ENCODE measurements around the gene EDDM13. TPM values are rescaled to one million over a fixed set of nuclear protein-coding genes. Genes with fewer than 3 reads are reported as not detected.
"Not testable (repeated sequence)": the region's sequence is repeated elsewhere in the genome, so short reads cannot be mapped to it uniquely, and the experiment has no call there.

The EDDM13 gene, protein sequence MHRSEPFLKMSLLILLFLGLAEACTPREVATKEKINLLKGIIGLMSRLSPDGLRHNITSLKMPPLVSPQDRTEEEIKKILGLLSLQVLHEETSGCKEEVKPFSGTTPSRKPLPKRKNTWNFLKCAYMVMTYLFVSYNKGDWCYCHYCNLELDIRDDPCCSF
- not detected in 2 replicates for total RNA-seq
- 0.62 and 0.68 TPM in 2 replicates for polyA plus RNA-seq

DNA sequence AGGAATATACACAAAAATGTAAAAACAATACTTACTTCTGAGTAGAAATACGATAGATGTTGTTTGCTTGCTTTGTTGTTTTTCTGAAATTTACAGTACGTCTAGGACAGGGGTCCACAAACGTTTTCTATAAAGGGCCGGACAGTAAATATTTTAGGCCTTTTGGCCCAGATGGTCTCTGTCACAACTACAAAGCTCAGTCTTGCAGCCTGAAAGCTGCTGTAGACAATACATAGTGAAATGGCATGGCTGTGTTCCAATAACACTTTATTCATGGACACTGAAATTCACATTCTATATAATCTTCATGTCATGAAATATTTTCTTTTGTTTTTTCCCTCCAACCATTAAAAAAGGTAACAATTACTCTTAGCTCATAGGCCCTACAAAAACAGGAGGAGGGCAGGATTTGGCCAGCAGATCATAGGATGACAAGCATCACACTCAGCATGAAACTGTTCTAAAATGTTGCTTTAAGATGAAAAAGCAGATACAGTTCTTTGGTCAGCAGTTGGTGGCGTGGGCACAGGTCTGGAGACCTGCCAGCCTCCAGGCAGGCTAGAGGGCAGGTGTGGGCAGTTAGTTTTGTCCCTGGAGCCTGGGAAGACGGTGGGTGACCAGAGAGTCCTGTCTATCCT lies at the start of gene EDDM13:
EDDM13 (plus strand) TSS at position 588 of the 638 bp plus-strand sequence. CDS start 87 bp downstream, outside the sequence.
- Histone ChIP-seq H3K27me3 (no peaks in the 10 kb centered on the region), H3K36me3 (no peaks in the 10 kb centered on the region), H3K9me3 (ENCODE audit: low read depth) (no peaks in the 10 kb centered on the region), H3K4me3 (no peak within 1 kb of the TSS), H3K27ac (no peak within 1 kb of the TSS), H3K4me1 (ENCODE audit: low read depth) (no peaks in the 10 kb centered on the region)
- TF ChIP-seq CTCF (IDR thresholded peaks at IDR 0.05; ENCODE audit: low read depth, low read length), result no peak
- DNase-seq (ENCODE audit: low read depth in 1 of 2, low spot score in 1 of 2), result no peak

DNA sequence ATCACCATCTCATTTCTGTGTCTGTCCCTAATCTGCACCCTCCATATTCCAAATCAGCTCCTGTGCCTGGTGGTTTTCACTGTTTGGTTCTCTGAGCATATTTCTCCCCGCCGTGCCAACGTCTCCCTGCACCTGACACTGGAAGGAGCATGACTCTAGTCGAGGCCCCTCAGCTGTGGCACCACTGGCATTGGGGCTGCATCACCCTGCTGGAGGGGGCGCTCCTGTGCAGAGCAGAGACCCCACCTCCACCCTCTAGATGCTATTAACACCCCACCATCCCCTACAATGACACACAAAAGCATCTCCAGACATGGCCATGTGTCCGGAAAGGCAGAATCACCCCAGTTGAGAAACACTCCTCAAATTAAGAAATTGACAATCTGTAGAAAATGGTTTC lies 49.6 kb upstream of the EDDM13 start:
- TF ChIP-seq CTCF (IDR thresholded peaks at IDR 0.05; ENCODE audit: low read depth, low read length), result no peak
- H3K27me3 ChIP-seq, result no peaks in the 10 kb centered on the region
- no peaks in the 10 kb centered on the region for H3K4me1 ChIP-seq (ENCODE audit: low read depth)
- no peaks in the 10 kb centered on the region for H3K9me3 ChIP-seq (ENCODE audit: low read depth)
- no peaks in the 10 kb centered on the region for H3K36me3 ChIP-seq
- no peak overlapping the region for H3K27ac ChIP-seq
- DNase-seq (ENCODE audit: low read depth in 1 of 2, low spot score in 1 of 2), result no peak
- H3K4me3 ChIP-seq, result no peak overlapping the region

- no peak for DNase-seq (ENCODE audit: low read depth in 1 of 2, low spot score in 1 of 2)
- H3K27me3 ChIP-seq, result no peaks in the 10 kb centered on the region
- no peaks in the 10 kb centered on the region for H3K4me1 ChIP-seq (ENCODE audit: low read depth)
- TF ChIP-seq CTCF (IDR thresholded peaks at IDR 0.05; ENCODE audit: low read depth, low read length), result no peak
- no peak overlapping the region for H3K27ac ChIP-seq
- H3K36me3 ChIP-seq, result no peaks in the 10 kb centered on the region
- no peaks in the 10 kb centered on the region for H3K9me3 ChIP-seq (ENCODE audit: low read depth)
- H3K4me3 ChIP-seq, result no peak overlapping the region
Observed at GRCh38 chr19:56223481-56223880, 49.1 kb upstream of the EDDM13 start.

DNA sequence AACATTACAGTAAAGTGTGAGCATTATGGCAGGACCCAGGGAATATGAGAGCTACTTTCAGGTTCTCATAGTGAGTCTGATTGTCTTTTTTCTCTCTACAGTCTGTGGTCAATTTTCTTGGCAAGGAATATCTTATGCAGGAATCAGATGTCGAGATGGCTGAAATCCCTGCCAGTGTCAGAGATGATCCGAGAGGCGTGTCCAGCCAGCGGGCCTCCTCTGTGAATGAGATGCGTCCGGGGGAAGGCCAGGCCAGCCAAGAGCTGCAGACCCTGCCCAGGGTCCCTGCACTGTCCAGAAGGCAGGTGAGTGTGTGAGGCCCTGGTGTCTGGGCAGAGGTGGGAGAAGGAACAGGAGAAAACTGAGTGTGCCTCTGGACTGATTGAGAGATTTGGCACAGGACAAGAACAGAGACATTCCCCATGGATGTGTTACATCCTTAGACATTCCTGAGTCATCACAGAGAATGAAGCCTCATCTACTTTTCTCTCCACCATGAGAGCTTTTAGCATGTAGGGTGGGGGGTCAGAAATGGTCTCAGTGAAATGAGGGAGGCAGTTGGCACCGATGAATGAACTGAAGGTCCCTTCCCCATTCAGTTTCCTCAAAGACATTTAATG lies 27.3 kb upstream of the EDDM13 start:
- H3K9me3 ChIP-seq (ENCODE audit: low read depth), result no peaks in the 10 kb centered on the region
- TF ChIP-seq CTCF (IDR thresholded peaks at IDR 0.05; ENCODE audit: low read depth, low read length), result no peak
- no peak overlapping the region for H3K27ac ChIP-seq
- H3K4me1 ChIP-seq (ENCODE audit: low read depth), result no peaks in the 10 kb centered on the region
- H3K27me3 ChIP-seq, result no peaks in the 10 kb centered on the region
- no peak for DNase-seq (ENCODE audit: low read depth in 1 of 2, low spot score in 1 of 2)
- H3K36me3 ChIP-seq, result no peaks in the 10 kb centered on the region
- H3K4me3 ChIP-seq, result no peak overlapping the region

- not testable (repeated sequence) for H3K27me3 ChIP-seq; H3K4me1 ChIP-seq (ENCODE audit: low read depth); H3K36me3 ChIP-seq; H3K27ac ChIP-seq; H3K4me3 ChIP-seq; H3K9me3 ChIP-seq (ENCODE audit: low read depth); DNase-seq (ENCODE audit: low read depth in 1 of 2, low spot score in 1 of 2)
Observed at GRCh38 chr19:56245764-56246163, 26.8 kb upstream of the EDDM13 start.

DNA sequence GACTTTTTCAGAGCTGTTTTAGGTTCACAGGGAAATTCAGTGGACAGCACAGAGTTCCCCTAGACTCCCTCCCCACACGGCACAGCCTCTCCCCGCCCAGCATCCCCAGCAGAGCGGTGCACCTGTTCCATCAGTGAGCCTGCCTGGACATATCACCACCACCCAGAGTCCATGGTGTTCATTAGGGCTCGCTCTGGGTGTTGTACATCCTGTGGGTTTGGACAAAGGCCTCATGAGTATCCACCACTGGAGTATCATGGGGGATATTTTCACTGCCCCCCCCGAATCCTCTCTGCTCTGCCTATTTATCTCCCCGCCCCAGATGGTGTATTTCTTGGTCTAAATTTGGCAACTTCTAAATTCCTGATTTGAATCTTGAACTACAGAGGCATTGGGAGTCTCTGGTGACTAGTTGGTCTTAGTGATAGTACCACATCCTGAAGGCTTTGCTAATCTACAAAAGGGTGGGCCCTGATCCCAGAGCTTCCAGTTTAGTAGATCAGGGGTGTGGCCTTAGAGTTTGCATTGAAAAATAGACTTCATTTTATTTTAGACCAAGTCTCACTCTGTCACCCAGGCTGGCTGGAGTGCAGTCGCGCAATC lies 23.7 kb upstream of the EDDM13 start:
- H3K9me3 ChIP-seq (ENCODE audit: low read depth); H3K27ac ChIP-seq; H3K4me3 ChIP-seq; DNase-seq (ENCODE audit: low read depth in 1 of 2, low spot score in 1 of 2); H3K4me1 ChIP-seq (ENCODE audit: low read depth); H3K36me3 ChIP-seq; H3K27me3 ChIP-seq: not testable (repeated sequence)
